HepG2 (cell line): ENCODE measurements around the gene DFFA. TPM values are rescaled to one million over a fixed set of nuclear protein-coding genes. Genes with fewer than 3 reads are reported as not detected.

Experiments used
- ATAC-seq: fragments of 200-7000 bp; cut with Tn5 transposase; 3 replicates; pipeline ENCODE4 v1.9.1; 2020; ENCODE audit warnings: mild to moderate bottlenecking, moderate library complexity
- BruUV-seq: library from RNA; stranded (reverse); fragments of 400-500 nt; replicated peaks from 2 replicates; lab custom pipeline; 2021; lab: Mats Ljungman, UMichigan
- CTCF ChIA-PET: fragments of 300-600 bp; formaldehyde crosslinking; extraction: SDS; loops from one replicate; lab custom pipeline; 2021; ENCODE audit warnings: low total read pairs, inconsistent platforms, low intra/inter-chr PET ratio; lab: Yijun Ruan, JAX
- POLR2A ChIA-PET: fragments of 350-600 bp; sonication (Branson Sonifier 250); formaldehyde crosslinking; loops from one replicate; lab custom pipeline; 2020; ENCODE audit warnings: antibody characterized with exemption, inconsistent platforms; lab: Yijun Ruan, JAX
- DNase-seq: peaks from one replicate; pipeline ENCODE4 v3.0.0-alpha.2; 2015; ENCODE audit warnings: low spot score
- FAIRE-seq: peaks from 3 replicates; lab custom pipeline; 2011; peaks lifted over from hg19 to GRCh38; lab: Jason Lieb, UNC
- H2AFZ ChIP-seq: one replicate; pipeline ENCODE4 v1.6.1; 2011; ENCODE audit warnings: low read length, inconsistent platforms
- H3K27ac ChIP-seq: fragments of 300-600 bp; 3 replicates; pipeline ENCODE4 v1.8.0; 2011; ENCODE audit warnings: mixed run types, mild to moderate bottlenecking, mixed read lengths, low read length, inconsistent platforms; ENCODE audit not compliant: insufficient read depth; ENCODE audit errors: extremely low read length
- H3K27me3 ChIP-seq, 2 experiments: fragments of 200-600 bp in 1 of 2; 2 replicates in 1 of 2; 3 replicates in 1 of 2; pipeline versions ENCODE4 v1.6.0 to v1.8.0; 2011; ENCODE audit warnings: low read length in 2 of 2, mild to moderate bottlenecking in 2 of 2, moderate library complexity in 2 of 2, inconsistent platforms in 1 of 2; ENCODE audit not compliant: insufficient read depth in 2 of 2, control insufficient read depth in 1 of 2
- H3K36me3 ChIP-seq, 2 experiments: fragments of 200-600 bp in 1 of 2; replicated peaks in 1 of 2; 2 replicates in 1 of 2; 3 replicates in 1 of 2; pipeline versions ENCODE4 v1.5.1 to v1.8.0; 2011; ENCODE audit warnings: low read length in 2 of 2, inconsistent platforms in 1 of 2; ENCODE audit not compliant: insufficient read depth in 2 of 2, control insufficient read depth in 1 of 2
- H3K4me1 ChIP-seq: 2 replicates; pipeline ENCODE4 v1.5.1; 2012; ENCODE audit warnings: low read length, inconsistent platforms; ENCODE audit not compliant: insufficient read depth
- H3K4me2 ChIP-seq: 2 replicates; pipeline ENCODE4 v1.6.0; 2011; ENCODE audit warnings: low read depth, low read length, inconsistent platforms
- H3K4me3 ChIP-seq, 3 experiments: fragments of 200-600 bp in 1 of 3; sonication (generic), shearing (Covaris generic) in 1 of 3; replicated peaks in 1 of 3; 2 replicates each; pipeline ENCODE4 v1.5.1; 2011 to 2016; ENCODE audit warnings: low read length in 3 of 3, inconsistent platforms in 2 of 3, low read depth in 2 of 3, mild to moderate bottlenecking in 2 of 3, control low read depth in 1 of 3, mixed read lengths in 1 of 3; ENCODE audit not compliant: insufficient read depth in 1 of 3
- H3K79me2 ChIP-seq: one replicate; pipeline ENCODE4 v1.6.1; 2011; ENCODE audit warnings: low read length, inconsistent platforms; ENCODE audit not compliant: insufficient read depth
- H3K9ac ChIP-seq: 2 replicates; pipeline ENCODE4 v1.6.0; 2011; ENCODE audit warnings: mild to moderate bottlenecking, low read depth, low read length, inconsistent platforms; ENCODE audit not compliant: insufficient read depth
- H3K9me3 ChIP-seq: 2 replicates; pipeline ENCODE4 v1.5.1; 2012; ENCODE audit warnings: mild to moderate bottlenecking, low read length
- H4K20me1 ChIP-seq: 2 replicates; pipeline ENCODE4 v1.6.0; 2011; ENCODE audit warnings: inconsistent platforms, mild to moderate bottlenecking, low read length, moderate library complexity; ENCODE audit not compliant: insufficient read depth
- GLI4 ChIP-seq: sonication (generic); formaldehyde crosslinking; IDR thresholded peaks from 2 replicates; pipeline ENCODE4 v1.5.1; 2020; ENCODE audit warnings: missing genetic modification reagents, mild to moderate bottlenecking, moderate library complexity, borderline replicate concordance
- HDAC6 ChIP-seq: fragments of 200-600 bp; sonication (generic); IDR thresholded peaks from 2 replicates; pipeline ENCODE4 v1.7.0; 2017; ENCODE audit warnings: mild to moderate bottlenecking, antibody characterized with exemption, low read length, low read depth
- NKX3-1 ChIP-seq: sonication (generic); formaldehyde crosslinking; IDR thresholded peaks from 2 replicates; pipeline ENCODE4 v1.5.0; 2020; ENCODE audit warnings: missing genetic modification reagents
- SETDB1 ChIP-seq: sonication (generic); formaldehyde crosslinking; IDR thresholded peaks from 2 replicates; pipeline ENCODE4 v1.5.1; 2020; ENCODE audit warnings: missing genetic modification reagents, mild to moderate bottlenecking, borderline replicate concordance
- TFAP4 ChIP-seq: sonication (generic); IDR thresholded peaks from 2 replicates; pipeline ENCODE4 v1.6.1; 2016; ENCODE audit warnings: low read depth, borderline replicate concordance
- WIZ ChIP-seq: sonication (generic); formaldehyde crosslinking; IDR thresholded peaks from 2 replicates; pipeline ENCODE4 v1.5.1; 2020; ENCODE audit warnings: mild to moderate bottlenecking, missing genetic modification reagents
- ZFP91 ChIP-seq: sonication (generic); formaldehyde crosslinking; IDR thresholded peaks from 2 replicates; pipeline ENCODE4 v1.9.0; 2022; ENCODE audit warnings: missing genetic modification reagents, mild to moderate bottlenecking, borderline replicate concordance
- ZNF530 ChIP-seq: sonication (generic); formaldehyde crosslinking; IDR thresholded peaks from 2 replicates; pipeline ENCODE4 v1.5.0; 2020; ENCODE audit warnings: low read depth, mild to moderate bottlenecking, missing genetic modification reagents
- ZNF614 ChIP-seq: IDR thresholded peaks from 2 replicates; pipeline ENCODE4 v1.6.1; 2018; ENCODE audit warnings: missing biosample characterization, missing genetic modification reagents, inconsistent platforms, borderline replicate concordance
- ZNF883 ChIP-seq: sonication (generic); formaldehyde crosslinking; IDR thresholded peaks from 2 replicates; pipeline ENCODE4 v1.5.1; 2020; ENCODE audit warnings: mild to moderate bottlenecking, missing genetic modification reagents; ENCODE audit errors: not compliant biosample characterization
- whole genome bisulfite sequencing: methylation state at CpG from one replicate; pipeline ENCODE4 v1.1.6; 2017; ENCODE audit warnings: low lambda C conversion rate; 5-methylcytosine and 5-hydroxymethylcytosine counted together
- in situ Hi-C: cut with HindIII; loops from 2 replicates; pipeline ENCODE4 v1.10.0; 2017; ENCODE audit warnings: low pct_unique_long_range_greater_than_20kb; ENCODE audit not compliant: extremely low pct_ligation_motif_present
- intact Hi-C: fragments of 100-400 bp; cut with micrococcal nuclease; formaldehyde crosslinking; loops from one replicate; pipeline ENCODE4 v1.10.0; 2022; ENCODE audit not compliant: unreplicated experiment
- polyA plus RNA-seq, 8 experiments: library from polyadenylated mRNA; depleted of rRNA in 3 of 8; stranded (reverse) in 7 of 8; unstranded in 1 of 8; fragments of >200 nt; fragmentation: Illumina TruSeq in 4 of 8; extraction: Trizol in 4 of 8; gene quantifications; 2 replicates each; pipeline versions ENCODE4 v1.2.1 to v1.2.3, GENCODE V29; 2011 to 2016; ENCODE audit warnings: low read depth in 4 of 8, missing spikeins in 1 of 8, mixed read lengths in 1 of 8; ENCODE audit not compliant: insufficient read depth in 1 of 8
- total RNA-seq, 5 experiments: library from RNA; depleted of rRNA; stranded (reverse); fragments of >200 nt; fragmentation: Illumina TruSeq; extraction: Trizol; gene quantifications; 2 replicates each; pipeline ENCODE4 v1.2.3, GENCODE V29; 2016; ENCODE audit warnings: low read depth in 1 of 5

The DFFA gene
- total and polyA plus RNA-seq, 2 of the 13 experiments (the other 11 are each of a cell fraction or from before 2014, with no cell fraction given), result 16.5 to 33.9 TPM

- TF ChIP-seq TFAP4, result no peak
- TF ChIP-seq ZFP91, result no peak
- no peak for TF ChIP-seq HDAC6
- no peak for TF ChIP-seq WIZ (CRISPR knock-in tag)
Observed at GRCh38 chr1:10437052-10437451, 35.3 kb downstream of the DFFA start (continued).

DNA sequence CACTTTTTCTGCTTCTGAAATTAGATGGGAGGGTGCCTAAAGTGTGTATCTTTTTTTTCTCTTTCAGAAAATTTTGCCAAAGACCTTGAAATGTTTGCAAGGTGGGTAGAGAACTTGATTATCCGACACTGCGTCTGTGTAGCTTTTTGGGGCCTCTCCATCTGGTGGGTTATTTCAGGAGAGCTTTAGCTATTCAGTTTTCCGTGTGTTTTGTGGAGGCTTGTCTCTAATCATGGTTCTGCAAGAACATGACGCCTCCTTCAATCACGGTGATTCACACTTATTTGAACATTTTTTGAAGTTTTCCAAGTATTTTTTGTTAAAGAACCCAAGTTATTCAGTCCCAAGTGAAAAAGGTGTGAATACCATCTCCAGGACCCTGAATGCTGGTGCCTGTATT, 37.7 kb downstream of the DFFA start:
- Histone ChIP-seq H3K36me3 (no peaks in the 10 kb centered on the region), H3K4me2 (no peak overlapping the region), H3K4me1 (peaks cover 76% of the 10 kb centered on the region), H4K20me1 (no peaks in the 10 kb centered on the region), H3K79me2 (peaks cover 5% of the 10 kb centered on the region), H3K27ac (no peak overlapping the region), H3K27me3 (no peaks in the 10 kb centered on the region), H3K4me3 (no peak overlapping the region), H3K9me3 (no peaks in the 10 kb centered on the region), H3K9ac (no peak overlapping the region), H2AFZ (no peak overlapping the region)
- no peak for ATAC-seq
- POLR2A ChIA-PET, result no interaction called here
- no peak for TF ChIP-seq GLI4 (CRISPR knock-in tag)
- TF ChIP-seq ZNF883 (CRISPR knock-in tag), result no peak
- no peak for TF ChIP-seq ZNF614 (CRISPR knock-in tag)
- TF ChIP-seq SETDB1 (CRISPR knock-in tag), result no peak
- TF ChIP-seq ZNF530 (CRISPR knock-in tag), result no peak
- no peak for TF ChIP-seq NKX3-1
- CTCF ChIA-PET, result no interaction called here
- intact Hi-C loops, result loop anchor here (5.0 kb wide), 1 partner anchor 38 kb away; the partner anchor contains the start of genes DFFA and PEX14
- 98% methylated on average over 5 of the region's 5 CpGs for WGBS
- no peak for DNase-seq
- in situ Hi-C loops, result loop anchor here (5.0 kb wide), 1 partner anchor 63 kb away; no protein-coding TSS in a partner anchor
- no TSS peak for BruUV-seq
- FAIRE-seq, result no peak
